IMR-90 (cell line): Measurements from ENCODE around the gene OR51G2. TPM values are rescaled to one million over a fixed set of nuclear protein-coding genes. Genes with fewer than 3 reads are reported as not detected.

ENCODE experiments used
- ATAC-seq: fragments of 200-7000 bp; cut with Tn5 transposase; 2 replicates; pipeline ENCODE4 v1.9.1; 2020; ENCODE audit warnings: low read depth, mild to moderate bottlenecking, moderate library complexity
- BruUV-seq: library from RNA; stranded (reverse); fragments of 400-500 nt; replicated peaks from 2 replicates; lab custom pipeline; 2021; lab: Mats Ljungman, UMichigan
- CTCF ChIA-PET: fragments of 300-600 bp; formaldehyde crosslinking; extraction: SDS; loops from one replicate; lab custom pipeline; 2021; ENCODE audit warnings: antibody characterized with exemption; lab: Yijun Ruan, JAX
- POLR2A ChIA-PET: fragments of 300-600 bp; sonication (Branson Sonifier 250); formaldehyde crosslinking; loops from one replicate; lab custom pipeline; 2022; ENCODE audit warnings: antibody characterized with exemption; ENCODE audit not compliant: unreplicated experiment; lab: Charles Lee
- DNase-seq: peaks from one replicate; pipeline ENCODE4 v3.0.0; 2013
- H2AFZ ChIP-seq: replicated peaks from 2 replicates; pipeline ENCODE3; 2013; ENCODE audit warnings: low read length, mild to moderate bottlenecking; ENCODE audit not compliant: poor library complexity
- H2AK5ac ChIP-seq: 2 replicates; pipeline ENCODE4 v1.6.1; 2013; ENCODE audit warnings: low read depth, low read length, inconsistent platforms
- H2AK9ac ChIP-seq: replicated peaks from 2 replicates; pipeline ENCODE3; 2013; ENCODE audit warnings: mild to moderate bottlenecking, low read depth, low read length, moderate library complexity; ENCODE audit not compliant: poor library complexity
- H2BK120ac ChIP-seq: 2 replicates; pipeline ENCODE4 v1.6.1; 2013; ENCODE audit warnings: low read depth, low read length, inconsistent platforms
- H2BK15ac ChIP-seq: 3 replicates; pipeline ENCODE4 v1.6.1; 2013; ENCODE audit warnings: low read depth, low read length, inconsistent platforms
- H2BK20ac ChIP-seq: 2 replicates; pipeline ENCODE4 v1.6.1; 2013; ENCODE audit warnings: low read depth, mild to moderate bottlenecking, inconsistent platforms, low read length, moderate library complexity
- H2BK5ac ChIP-seq: 2 replicates; pipeline ENCODE4 v1.6.1; 2013; ENCODE audit warnings: mild to moderate bottlenecking, low read depth, low read length, inconsistent platforms; ENCODE audit not compliant: poor library complexity, severe bottlenecking
- H3K14ac ChIP-seq: replicated peaks from 2 replicates; pipeline ENCODE4 v1.6.1; 2013; ENCODE audit warnings: low read depth, low read length, inconsistent platforms
- H3K18ac ChIP-seq: 2 replicates; pipeline ENCODE4 v1.6.1; 2013; ENCODE audit warnings: low read depth, low read length, control low read depth
- H3K23ac ChIP-seq: 2 replicates; pipeline ENCODE4 v1.6.1; 2013; ENCODE audit warnings: low read depth, low read length, inconsistent platforms
- H3K27ac ChIP-seq: 2 replicates; pipeline ENCODE4 v1.5.1; 2013; ENCODE audit warnings: mild to moderate bottlenecking, control low read depth, low read length; ENCODE audit not compliant: insufficient read depth
- H3K27me3 ChIP-seq: 2 replicates; pipeline ENCODE4 v1.6.1; 2013; ENCODE audit warnings: low read length; ENCODE audit not compliant: control insufficient read depth, insufficient read depth
- H3K36me3 ChIP-seq: 2 replicates; pipeline ENCODE4 v1.6.1; 2013; ENCODE audit warnings: low read length, mixed read lengths; ENCODE audit not compliant: control insufficient read depth, insufficient read depth
- H3K4ac ChIP-seq: 2 replicates; pipeline ENCODE4 v1.6.1; 2013; ENCODE audit warnings: low read depth, low read length, inconsistent platforms
- H3K4me1 ChIP-seq: 2 replicates; pipeline ENCODE4 v1.6.1; 2013; ENCODE audit warnings: low read length, mixed read lengths; ENCODE audit not compliant: control insufficient read depth, insufficient read depth
- H3K4me2 ChIP-seq: 2 replicates; pipeline ENCODE4 v1.6.1; 2013; ENCODE audit warnings: low read depth, mild to moderate bottlenecking, control low read depth, low read length, moderate library complexity
- H3K4me3 ChIP-seq: 2 replicates; pipeline ENCODE4 v1.5.1; 2013; ENCODE audit warnings: low read depth, mild to moderate bottlenecking, control low read depth, low read length, moderate library complexity; ENCODE audit not compliant: insufficient read depth
- H3K56ac ChIP-seq: 2 replicates; pipeline ENCODE4 v1.6.1; 2013; ENCODE audit warnings: low read length, inconsistent platforms; ENCODE audit not compliant: insufficient read depth; ENCODE audit errors: extremely low read depth
- H3K79me1 ChIP-seq, 2 experiments: 2 replicates each; pipeline ENCODE4 v1.6.1; 2013; ENCODE audit warnings: low read length in 2 of 2, inconsistent platforms in 1 of 2, low read depth in 1 of 2
- H3K9ac ChIP-seq: 2 replicates; pipeline ENCODE4 v1.6.1; 2013; ENCODE audit warnings: low read depth, low read length, control low read depth
- H3K9me1 ChIP-seq: 2 replicates; pipeline ENCODE4 v1.6.1; 2013; ENCODE audit warnings: low read length, inconsistent platforms; ENCODE audit not compliant: insufficient read depth
- H3K9me3 ChIP-seq: 2 replicates; pipeline ENCODE4 v1.6.1; 2013; ENCODE audit warnings: low read length; ENCODE audit not compliant: control insufficient read depth, insufficient read depth
- H4K20me1 ChIP-seq: 2 replicates; pipeline ENCODE4 v1.6.1; 2013; ENCODE audit warnings: low read length, inconsistent platforms; ENCODE audit not compliant: insufficient read depth
- H4K5ac ChIP-seq: 2 replicates; pipeline ENCODE4 v1.6.1; 2013; ENCODE audit warnings: mild to moderate bottlenecking, low read depth, low read length, control low read depth
- H4K8ac ChIP-seq, 2 experiments: 2 replicates each; pipeline ENCODE4 v1.6.1; 2013; ENCODE audit warnings: low read depth in 2 of 2, low read length in 2 of 2, control low read depth in 1 of 2, inconsistent platforms in 1 of 2
- H4K91ac ChIP-seq: 2 replicates; pipeline ENCODE4 v1.6.1; 2013; ENCODE audit warnings: low read depth, low read length, inconsistent platforms; ENCODE audit not compliant: insufficient read depth
- MAFK ChIP-seq: IDR thresholded peaks from 2 replicates; pipeline ENCODE4 v1.6.1; 2012; ENCODE audit warnings: low read depth, low read length, improper control_type of control experiment
- NFE2L2 ChIP-seq: fragments of 150-350 bp; IDR thresholded peaks from 2 replicates; pipeline ENCODE4 v1.6.1; 2016; ENCODE audit warnings: low read depth, mild to moderate bottlenecking, low read length
- WGBS, 2 experiments: methylation state at CpG; one replicate each; pipeline versions ENCODE4 v1.1.5 to v1.1.7; 2013; ENCODE audit warnings: missing lambda C conversion rate in 2 of 2; ENCODE audit not compliant: insufficient read length in 1 of 2; ENCODE audit errors: extremely low coverage in 2 of 2; 5-methylcytosine and 5-hydroxymethylcytosine counted together
- dilution Hi-C: fragments of 300-500 bp; cut with HindIII; formaldehyde crosslinking; loops from one replicate; pipeline ENCODE4 v1.14.3; 2018; ENCODE audit warnings: low sequenced_read_pairs; ENCODE audit not compliant: unreplicated experiment
- in situ Hi-C: fragments of 300-500 bp; cut with MboI; formaldehyde crosslinking; loops from 3 replicates; pipeline ENCODE4 v1.14.3; 2019; ENCODE audit warnings: low sequenced_read_pairs, inconsistent platforms, mixed read lengths
- intact Hi-C: fragments of 100-400 bp; cut with micrococcal nuclease; formaldehyde crosslinking; loops from 2 replicates; pipeline ENCODE4 v1.10.0; 2022
- polyA plus RNA-seq, 3 experiments: library from polyadenylated mRNA; depleted of rRNA; stranded (reverse); fragments of >200 nt; gene quantifications; 2 replicates each; pipeline ENCODE4 v1.2.3, GENCODE V29; 2012; ENCODE audit warnings: low replicate concordance in 1 of 3
- total RNA-seq: library from RNA; depleted of rRNA; stranded (reverse); fragments of >200 nt; gene quantifications from 2 replicates; pipeline ENCODE4 v1.2.3, GENCODE V29; 2012

The OR51G2 gene
- total and polyA plus RNA-seq, 2 of the 4 experiments (the other 2 are of a cell fraction) = not detected

- H4K5ac ChIP-seq = no peak overlapping the region
- no peak overlapping the region for H2AFZ ChIP-seq
- no peaks in the 10 kb centered on the region for H3K79me1 ChIP-seq
- H2BK15ac ChIP-seq = no peak overlapping the region
- ATAC-seq = no peak
- no peaks in the 10 kb centered on the region for H3K36me3 ChIP-seq
- H2BK120ac ChIP-seq = no peak overlapping the region
- no peak overlapping the region for H3K14ac ChIP-seq
- peaks cover 2% of the 10 kb centered on the region; the same call in 1 of the 2 replicates for H3K27me3 ChIP-seq
- no peak overlapping the region for H3K4me3 ChIP-seq
- no peak overlapping the region for H3K23ac ChIP-seq
- no peak for DNase-seq
- H4K8ac ChIP-seq = no peak overlapping the region
- no peaks in the 10 kb centered on the region for H3K9me1 ChIP-seq
- BruUV-seq = no TSS peak
- no peak overlapping the region for H2AK5ac ChIP-seq
- no peak overlapping the region for H3K27ac ChIP-seq
- intact Hi-C loops (no loop called here), in situ Hi-C loops (no loop called here), dilution Hi-C loops (no loop called here)
- H3K9me3 ChIP-seq = no peaks in the 10 kb centered on the region
- no peak for TF ChIP-seq MAFK
- TF ChIP-seq NFE2L2 = peak; percentile 74
- no peak overlapping the region for H2AK9ac ChIP-seq
- H3K18ac ChIP-seq = no peak overlapping the region
- H4K91ac ChIP-seq = no peak overlapping the region
- POLR2A ChIA-PET = no interaction called here
- no peak overlapping the region for H3K4ac ChIP-seq
- CTCF ChIA-PET = no interaction called here
- no peak overlapping the region for H3K4me2 ChIP-seq
- H3K9ac ChIP-seq = no peak overlapping the region
- no peaks in the 10 kb centered on the region; the same call in 1 of the 2 replicates for H3K4me1 ChIP-seq
- H2BK5ac ChIP-seq = no peak overlapping the region
- no peak overlapping the region for H3K56ac ChIP-seq
- H2BK20ac ChIP-seq = no peak overlapping the region
- no peaks in the 10 kb centered on the region for H4K20me1 ChIP-seq
- no CpG with 5 or more reads among the region's 1 CpG for WGBS, 2 experiments
Observed at GRCh38 chr11:4922304-4922703, 3.2 kb upstream of the OR51G2 start.
